H1 (cell line): ENCODE measurements around the gene TAF8.

Experiments used
- CTBP2 ChIP-seq: IDR thresholded peaks from 2 replicates; pipeline ENCODE4 v1.7.0; 2011; ENCODE audit warnings: borderline replicate concordance, mild to moderate bottlenecking, moderate library complexity, mixed read lengths, low read length; ENCODE audit not compliant: insufficient read depth, insufficient read length
- JUN ChIP-seq: IDR thresholded peaks from 2 replicates; pipeline ENCODE4 v1.6.1; 2011; ENCODE audit warnings: low read depth, mild to moderate bottlenecking, improper control_type of control experiment, low read length
- PHF8 ChIP-seq: fragments of 200-600 bp; sonication (generic); conservative IDR thresholded peaks from 2 replicates; pipeline ENCODE4 v1.7.1; 2012; ENCODE audit warnings: low read depth, mild to moderate bottlenecking, inconsistent platforms, low read length, moderate library complexity
- POLR2A ChIP-seq, 2 experiments: IDR thresholded peaks; 1 replicate in 1 of 2; 2 replicates in 1 of 2; pipeline ENCODE4 v1.6.1; 2011; ENCODE audit warnings: low read depth in 2 of 2, low read length in 2 of 2, mild to moderate bottlenecking in 2 of 2; ENCODE audit errors: control extremely low read depth in 1 of 2
- POLR2AphosphoS5 ChIP-seq: IDR thresholded peaks from 2 replicates; pipeline ENCODE4 v1.6.1; 2011; ENCODE audit warnings: low read depth, low read length
- TAF1 ChIP-seq: IDR thresholded peaks from 2 replicates; pipeline ENCODE4 v1.6.1; 2011; ENCODE audit warnings: mild to moderate bottlenecking, low read depth, low read length
- TBP ChIP-seq: IDR thresholded peaks from 2 replicates; pipeline ENCODE4 v1.6.1; 2011; ENCODE audit warnings: low read depth, low read length, improper control_type of control experiment
- TF ChIP-seq, protein P1 (sequence below), 3 experiments: IDR thresholded peaks; 1 replicate in 2 of 3; 2 replicates in 1 of 3; pipeline versions ENCODE4 v1.5.1 to v1.6.1; 2011; ENCODE audit warnings: low read length in 3 of 3, mild to moderate bottlenecking in 3 of 3, inconsistent platforms in 2 of 3, low read depth in 1 of 3, moderate library complexity in 1 of 3; ENCODE audit not compliant: insufficient read depth in 1 of 3; ENCODE audit errors: control extremely low read depth in 1 of 3

- TF ChIP-seq POLR2AphosphoS5: no peak
- no peak for TF ChIP-seq JUN
- TF ChIP-seq, protein P1, sequence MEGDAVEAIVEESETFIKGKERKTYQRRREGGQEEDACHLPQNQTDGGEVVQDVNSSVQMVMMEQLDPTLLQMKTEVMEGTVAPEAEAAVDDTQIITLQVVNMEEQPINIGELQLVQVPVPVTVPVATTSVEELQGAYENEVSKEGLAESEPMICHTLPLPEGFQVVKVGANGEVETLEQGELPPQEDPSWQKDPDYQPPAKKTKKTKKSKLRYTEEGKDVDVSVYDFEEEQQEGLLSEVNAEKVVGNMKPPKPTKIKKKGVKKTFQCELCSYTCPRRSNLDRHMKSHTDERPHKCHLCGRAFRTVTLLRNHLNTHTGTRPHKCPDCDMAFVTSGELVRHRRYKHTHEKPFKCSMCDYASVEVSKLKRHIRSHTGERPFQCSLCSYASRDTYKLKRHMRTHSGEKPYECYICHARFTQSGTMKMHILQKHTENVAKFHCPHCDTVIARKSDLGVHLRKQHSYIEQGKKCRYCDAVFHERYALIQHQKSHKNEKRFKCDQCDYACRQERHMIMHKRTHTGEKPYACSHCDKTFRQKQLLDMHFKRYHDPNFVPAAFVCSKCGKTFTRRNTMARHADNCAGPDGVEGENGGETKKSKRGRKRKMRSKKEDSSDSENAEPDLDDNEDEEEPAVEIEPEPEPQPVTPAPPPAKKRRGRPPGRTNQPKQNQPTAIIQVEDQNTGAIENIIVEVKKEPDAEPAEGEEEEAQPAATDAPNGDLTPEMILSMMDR (IDR thresholded peaks at IDR 0.05; ENCODE audit: control extremely low read depth in 1 of 3, insufficient read depth in 1 of 3, low read depth in 1 of 3, low read length in 3 of 3): no peak
- TF ChIP-seq TBP: no peak
- no peak for TF ChIP-seq TAF1
- no peak for TF ChIP-seq POLR2A (IDR thresholded peaks at IDR 0.05; ENCODE audit: control extremely low read depth in 1 of 2, low read depth in 2 of 2, low read length in 2 of 2)
- no peak for TF ChIP-seq PHF8
- no peak for TF ChIP-seq CTBP2
Measured at GRCh38 chr6:42040856-42041480, 9.4 kb upstream of the TAF8 start.
